Renal cortical epithelial cell (primary cell): ENCODE data around the gene RBM48. TPM values are rescaled to one million over a fixed set of nuclear protein-coding genes. Genes with fewer than 3 reads are reported as not detected.
"Not testable (repeated sequence)": the region's sequence is repeated elsewhere in the genome, so short reads cannot be mapped to it uniquely, and the experiment has no call there.

Source experiments
- DNase-seq: peaks from one replicate; pipeline ENCODE4 v3.0.0-alpha.2; 2011; ENCODE audit warnings: low read depth
- total RNA-seq: library from RNA; depleted of rRNA; stranded (reverse); fragments of >200 nt; gene quantifications from 2 replicates; pipeline ENCODE4 v1.2.3, GENCODE V29; 2014

The RBM48 gene
- 8.3 and 15.9 TPM in 2 replicates for total RNA-seq

- peak; percentile 99 for DNase-seq
Observed at GRCh38 chr7:92528188-92528957, at the start of gene RBM48, which contains the start of gene PEX1. RBM48 (plus strand) TSS chr7:92528795; CDS start chr7:92528814, 19 bp downstream. PEX1 (minus strand) TSS chr7:92528520; CDS start chr7:92528435, 85 bp downstream.

- not testable (repeated sequence) for DNase-seq
Observed at GRCh38 chr7:92479146-92479545, 49.4 kb upstream of the RBM48 start.

GRCh38 chr7:92483624-92484023 lies 45.0 kb upstream of the RBM48 start:
- DNase-seq: not testable (repeated sequence)

GRCh38 chr7:92484226-92484625 lies 44.4 kb upstream of the RBM48 start:
- DNase-seq: not testable (repeated sequence)

- no peak for DNase-seq
Observed at GRCh38 chr7:92485267-92485892, 43.2 kb upstream of the RBM48 start.

- DNase-seq: no peak
Observed at GRCh38 chr7:92485974-92486373, 42.6 kb upstream of the RBM48 start.

GRCh38 chr7:92487804-92488203 lies 40.8 kb upstream of the RBM48 start:
- no peak for DNase-seq

- no peak for DNase-seq
Observed at GRCh38 chr7:92489634-92490033, 39.0 kb upstream of the RBM48 start.

- DNase-seq: no peak
Observed at GRCh38 chr7:92496876-92497275, 31.7 kb upstream of the RBM48 start.

GRCh38 chr7:92498557-92498956 lies 30.0 kb upstream of the RBM48 start:
- no peak for DNase-seq

- DNase-seq: no peak
Observed at GRCh38 chr7:92503767-92504166, 24.8 kb upstream of the RBM48 start.

GRCh38 chr7:92504563-92504962 lies 24.0 kb upstream of the RBM48 start:
- DNase-seq: no peak

- no peak for DNase-seq
Observed at GRCh38 chr7:92506363-92506762, 22.2 kb upstream of the RBM48 start.

- no peak for DNase-seq
Observed at GRCh38 chr7:92508946-92509345, 19.6 kb upstream of the RBM48 start.

GRCh38 chr7:92513167-92513902 lies 15.3 kb upstream of the RBM48 start:
- no peak for DNase-seq

- peak; percentile 40 for DNase-seq
Observed at GRCh38 chr7:92517631-92518030, 11.0 kb upstream of the RBM48 start.

GRCh38 chr7:92520024-92520423 lies 8.6 kb upstream of the RBM48 start:
- DNase-seq: peak; percentile 61

- DNase-seq: no peak
Observed at GRCh38 chr7:92523110-92523509, 5.5 kb upstream of the RBM48 start.

GRCh38 chr7:92527300-92528187 lies 1.1 kb upstream of the RBM48 start:
- DNase-seq: peak; percentile 22

- DNase-seq: no peak
Observed at GRCh38 chr7:92528958-92529264, 316 bp downstream of the RBM48 start.

GRCh38 chr7:92534572-92534971 lies 6.0 kb downstream of the RBM48 start:
- no peak for DNase-seq

GRCh38 chr7:92543542-92543941 lies 14.9 kb downstream of the RBM48 start:
- not testable (repeated sequence) for DNase-seq
